GM12878 (cell line): ENCODE measurements around the gene C3orf49.

Experiments
- EP300 ChIP-seq, 2 experiments: fragments of 150-350 bp in 1 of 2; IDR thresholded peaks; 2 replicates each; pipeline ENCODE4 v1.6.1; 2011 to 2012; ENCODE audit warnings: low read depth in 2 of 2, low read length in 2 of 2, borderline replicate concordance in 1 of 2, improper control_type of control experiment in 1 of 2, inconsistent platforms in 1 of 2; ENCODE audit not compliant: control insufficient read depth in 1 of 2
- NFYB ChIP-seq: IDR thresholded peaks from 2 replicates; pipeline ENCODE4 v1.6.1; 2011; ENCODE audit warnings: low read depth, mild to moderate bottlenecking, low read length, improper control_type of control experiment, moderate library complexity; ENCODE audit not compliant: insufficient read depth
- PAX5 ChIP-seq: IDR thresholded peaks from 2 replicates; pipeline ENCODE4 v1.6.1; 2011; ENCODE audit warnings: low read depth, low read length, borderline replicate concordance
- TF ChIP-seq, protein P1 (sequence below), 3 experiments: IDR thresholded peaks in 2 of 3; conservative IDR thresholded peaks in 1 of 3; 2 replicates each; pipeline ENCODE4 v1.5.1; 2011; ENCODE audit warnings: low read depth in 3 of 3, low read length in 3 of 3, mild to moderate bottlenecking in 3 of 3, control low read depth in 2 of 3, moderate library complexity in 2 of 3, inconsistent platforms in 1 of 3, mixed read lengths in 1 of 3; ENCODE audit not compliant: control insufficient read depth in 2 of 3, insufficient read depth in 1 of 3; ENCODE audit errors: extremely low read depth in 1 of 3

DNA sequence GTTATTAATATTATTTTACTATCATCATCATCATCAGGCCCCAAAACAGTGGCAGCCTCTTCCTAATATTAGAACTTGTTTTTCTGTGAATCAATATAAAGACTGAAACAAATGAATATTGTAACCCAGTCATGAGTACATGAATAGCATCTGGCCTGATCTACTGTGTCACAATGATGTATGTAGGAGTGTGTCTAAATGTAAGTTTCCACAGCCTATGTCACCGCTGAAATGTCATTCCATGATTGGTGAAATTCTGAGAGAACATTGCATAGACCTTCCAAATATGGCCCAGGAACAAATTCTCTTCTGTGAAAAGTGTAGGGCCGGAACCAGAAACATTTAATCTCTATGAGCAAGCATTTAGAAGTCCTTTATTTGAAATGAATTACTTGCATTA lies 20.6 kb upstream of the C3orf49 start:
- TF ChIP-seq, protein P1, sequence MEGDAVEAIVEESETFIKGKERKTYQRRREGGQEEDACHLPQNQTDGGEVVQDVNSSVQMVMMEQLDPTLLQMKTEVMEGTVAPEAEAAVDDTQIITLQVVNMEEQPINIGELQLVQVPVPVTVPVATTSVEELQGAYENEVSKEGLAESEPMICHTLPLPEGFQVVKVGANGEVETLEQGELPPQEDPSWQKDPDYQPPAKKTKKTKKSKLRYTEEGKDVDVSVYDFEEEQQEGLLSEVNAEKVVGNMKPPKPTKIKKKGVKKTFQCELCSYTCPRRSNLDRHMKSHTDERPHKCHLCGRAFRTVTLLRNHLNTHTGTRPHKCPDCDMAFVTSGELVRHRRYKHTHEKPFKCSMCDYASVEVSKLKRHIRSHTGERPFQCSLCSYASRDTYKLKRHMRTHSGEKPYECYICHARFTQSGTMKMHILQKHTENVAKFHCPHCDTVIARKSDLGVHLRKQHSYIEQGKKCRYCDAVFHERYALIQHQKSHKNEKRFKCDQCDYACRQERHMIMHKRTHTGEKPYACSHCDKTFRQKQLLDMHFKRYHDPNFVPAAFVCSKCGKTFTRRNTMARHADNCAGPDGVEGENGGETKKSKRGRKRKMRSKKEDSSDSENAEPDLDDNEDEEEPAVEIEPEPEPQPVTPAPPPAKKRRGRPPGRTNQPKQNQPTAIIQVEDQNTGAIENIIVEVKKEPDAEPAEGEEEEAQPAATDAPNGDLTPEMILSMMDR (IDR thresholded peaks at IDR 0.05 in 2 of 3, conservative IDR thresholded peaks at IDR 0.05 in 1 of 3; ENCODE audit: control insufficient read depth in 2 of 3, extremely low read depth in 1 of 3, insufficient read depth in 1 of 3, low read depth in 3 of 3, low read length in 3 of 3): no peak
- TF ChIP-seq NFYB: no peak
- no peak for TF ChIP-seq EP300 (IDR thresholded peaks at IDR 0.05; ENCODE audit: borderline replicate concordance in 1 of 2, control insufficient read depth in 1 of 2, low read depth in 2 of 2, low read length in 2 of 2)
- no peak for TF ChIP-seq PAX5
